WERI-Rb-1 (cell line): ENCODE data around the gene LRP10.

Experiments
- DNase-seq: peaks from one replicate; pipeline ENCODE4 v3.0.0-alpha.2; 2020
- H3K27ac ChIP-seq: fragments of 250-450 bp; sonication (Bioruptor Pico); 2 replicates; pipeline ENCODE4 v1.5.1; 2020; ENCODE audit warnings: mild to moderate bottlenecking, moderate library complexity
- H3K27me3 ChIP-seq: fragments of 250-450 bp; sonication (Bioruptor Pico); 2 replicates; pipeline ENCODE4 v1.5.1; 2021; ENCODE audit warnings: mild to moderate bottlenecking, low read depth, moderate library complexity; ENCODE audit not compliant: insufficient read depth, severe bottlenecking
- H3K36me3 ChIP-seq: fragments of 250-450 bp; sonication (Bioruptor Pico); 2 replicates; pipeline ENCODE4 v1.5.1; 2020; ENCODE audit warnings: mild to moderate bottlenecking, moderate library complexity
- H3K4me3 ChIP-seq: 2 replicates; pipeline ENCODE4 v1.5.1; 2011; ENCODE audit warnings: low read depth, mild to moderate bottlenecking, control low read depth, low read length
- H3K9me3 ChIP-seq: fragments of 250-450 bp; sonication (Bioruptor Pico); 2 replicates; pipeline ENCODE4 v1.5.1; 2021; ENCODE audit warnings: mild to moderate bottlenecking, moderate library complexity; ENCODE audit not compliant: severe bottlenecking
- TF ChIP-seq, protein P1 (sequence below): IDR thresholded peaks from 2 replicates; pipeline ENCODE4 v1.5.1; 2011; ENCODE audit warnings: low read depth, mild to moderate bottlenecking, control low read depth, inconsistent platforms, low read length

LRP10 gene

DNA sequence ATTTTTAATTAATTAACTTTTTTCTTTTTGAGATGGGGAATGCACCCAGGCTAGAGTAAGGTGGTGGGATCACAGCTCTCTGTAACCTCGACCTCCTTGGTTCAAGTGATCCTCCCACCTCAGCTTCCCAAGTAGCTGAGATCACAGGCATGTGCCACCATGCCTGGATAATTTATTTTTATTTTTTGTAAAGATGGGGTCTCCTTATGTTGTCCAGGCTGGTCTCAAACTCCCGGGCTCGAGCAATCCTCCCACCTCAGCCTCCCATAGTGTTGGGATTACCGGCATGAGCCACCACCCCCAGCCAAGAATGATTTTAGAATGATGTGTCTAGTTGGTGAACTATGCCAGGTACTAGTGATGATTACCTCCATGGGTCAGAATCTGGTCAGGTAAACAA, 6.6 kb upstream of the LRP10 start:
- no peaks in the 10 kb centered on the region for H3K36me3 ChIP-seq
- DNase-seq = no peak
- no peaks in the 10 kb centered on the region for H3K9me3 ChIP-seq
- no peaks in the 10 kb centered on the region for H3K27me3 ChIP-seq
- TF ChIP-seq, protein P1, sequence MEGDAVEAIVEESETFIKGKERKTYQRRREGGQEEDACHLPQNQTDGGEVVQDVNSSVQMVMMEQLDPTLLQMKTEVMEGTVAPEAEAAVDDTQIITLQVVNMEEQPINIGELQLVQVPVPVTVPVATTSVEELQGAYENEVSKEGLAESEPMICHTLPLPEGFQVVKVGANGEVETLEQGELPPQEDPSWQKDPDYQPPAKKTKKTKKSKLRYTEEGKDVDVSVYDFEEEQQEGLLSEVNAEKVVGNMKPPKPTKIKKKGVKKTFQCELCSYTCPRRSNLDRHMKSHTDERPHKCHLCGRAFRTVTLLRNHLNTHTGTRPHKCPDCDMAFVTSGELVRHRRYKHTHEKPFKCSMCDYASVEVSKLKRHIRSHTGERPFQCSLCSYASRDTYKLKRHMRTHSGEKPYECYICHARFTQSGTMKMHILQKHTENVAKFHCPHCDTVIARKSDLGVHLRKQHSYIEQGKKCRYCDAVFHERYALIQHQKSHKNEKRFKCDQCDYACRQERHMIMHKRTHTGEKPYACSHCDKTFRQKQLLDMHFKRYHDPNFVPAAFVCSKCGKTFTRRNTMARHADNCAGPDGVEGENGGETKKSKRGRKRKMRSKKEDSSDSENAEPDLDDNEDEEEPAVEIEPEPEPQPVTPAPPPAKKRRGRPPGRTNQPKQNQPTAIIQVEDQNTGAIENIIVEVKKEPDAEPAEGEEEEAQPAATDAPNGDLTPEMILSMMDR = no peak
- no peak overlapping the region for H3K4me3 ChIP-seq
- H3K27ac ChIP-seq = no peak overlapping the region

GRCh38 chr14:22865424-22866405, 5.8 kb upstream of the LRP10 start:
- Histone ChIP-seq H3K4me3 (no peak overlapping the region), H3K27ac (no peak overlapping the region), H3K36me3 (no peaks in the 10 kb centered on the region), H3K27me3 (no peaks in the 10 kb centered on the region), H3K9me3 (no peaks in the 10 kb centered on the region)
- DNase-seq = no peak
- TF ChIP-seq, protein P1 = peak; percentile 38

DNA sequence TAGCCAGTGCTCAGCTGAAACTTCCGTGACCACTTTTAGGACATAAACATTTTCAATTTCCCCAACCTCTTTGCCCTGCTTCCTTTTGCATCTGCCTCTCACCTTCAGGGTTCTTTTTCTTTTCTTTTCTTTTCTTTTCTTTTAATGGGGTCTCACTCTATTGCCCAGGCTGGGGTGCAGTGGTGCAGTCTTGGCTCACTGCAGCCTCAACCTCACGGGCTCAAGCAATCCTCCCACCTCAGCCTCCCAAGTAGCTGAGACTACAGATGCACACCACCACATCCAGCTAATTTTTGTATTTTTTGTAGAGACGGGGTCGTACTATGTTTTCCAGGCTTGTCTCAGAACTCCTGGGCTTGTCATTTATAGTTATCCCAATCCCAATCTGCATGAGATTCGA, 4.7 kb upstream of the LRP10 start:
- no peaks in the 10 kb centered on the region for H3K27me3 ChIP-seq
- DNase-seq = no peak
- no peaks in the 10 kb centered on the region for H3K36me3 ChIP-seq
- no peak overlapping the region for H3K4me3 ChIP-seq
- no peak overlapping the region for H3K27ac ChIP-seq
- H3K9me3 ChIP-seq = no peaks in the 10 kb centered on the region
- TF ChIP-seq, protein P1 = no peak

- peak overlapping the region; percentile 71 for H3K4me3 ChIP-seq
- no peak for DNase-seq
- no peaks in the 10 kb centered on the region for H3K9me3 ChIP-seq
- H3K27ac ChIP-seq = peak overlapping the region; percentile 78
- no peaks in the 10 kb centered on the region for H3K27me3 ChIP-seq
- TF ChIP-seq, protein P1 = no peak
- H3K36me3 ChIP-seq = no peaks in the 10 kb centered on the region; the same call in 1 of the 2 replicates
Observed at GRCh38 chr14:22870811-22871223, 723 bp upstream of the LRP10 start.

DNA sequence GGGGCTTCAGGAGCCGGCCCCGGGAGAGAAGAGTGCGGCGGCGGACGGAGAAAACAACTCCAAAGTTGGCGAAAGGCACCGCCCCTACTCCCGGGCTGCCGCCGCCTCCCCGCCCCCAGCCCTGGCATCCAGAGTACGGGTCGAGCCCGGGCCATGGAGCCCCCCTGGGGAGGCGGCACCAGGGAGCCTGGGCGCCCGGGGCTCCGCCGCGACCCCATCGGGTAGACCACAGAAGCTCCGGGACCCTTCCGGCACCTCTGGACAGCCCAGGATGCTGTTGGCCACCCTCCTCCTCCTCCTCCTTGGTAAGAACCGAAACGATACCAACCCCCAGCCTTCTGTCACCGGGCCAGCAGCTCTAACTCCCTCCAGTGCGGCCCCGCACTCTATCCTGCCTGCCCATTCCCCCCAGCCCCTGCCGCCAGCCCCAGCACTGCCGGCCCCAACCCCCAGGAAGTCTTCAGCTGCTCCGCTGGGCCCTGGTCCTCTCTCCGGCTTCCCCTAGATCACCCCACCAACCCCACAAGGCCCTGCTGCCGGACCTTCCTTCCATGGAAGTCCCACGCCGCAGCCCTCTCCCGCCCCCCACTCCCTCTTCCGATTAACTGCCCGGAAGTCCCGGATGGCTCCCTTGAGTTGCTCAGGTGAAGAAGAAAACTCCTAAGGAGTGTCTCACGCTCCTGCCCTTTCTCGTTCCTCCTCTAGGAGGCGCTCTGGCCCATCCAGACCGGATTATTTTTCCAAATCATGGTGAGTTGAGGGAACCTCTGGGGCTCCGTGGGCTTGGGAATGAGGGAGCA, 693 bp downstream of the LRP10 start:
- TF ChIP-seq, protein P1 = peak; percentile 81
- peak overlapping the region; percentile 71 for H3K4me3 ChIP-seq
- H3K9me3 ChIP-seq = no peaks in the 10 kb centered on the region
- peak; percentile 89 for DNase-seq
- no peaks in the 10 kb centered on the region; the same call in 1 of the 2 replicates for H3K36me3 ChIP-seq
- H3K27ac ChIP-seq = peak overlapping the region; percentile 78
- no peaks in the 10 kb centered on the region for H3K27me3 ChIP-seq
